GM18520 (cell line): Measurements from ENCODE around the gene MT4.

ENCODE experiments used
- ATAC-seq: cut with Tn5 transposase; IDR thresholded peaks from one replicate; pipeline ENCODE4 v1.9.1; 2021; ENCODE audit not compliant: unreplicated experiment

MT4 gene

GRCh38 chr16:56564793-56565477 lies at the start of gene MT4:
MT4 (plus strand) TSS chr16:56565073; CDS start chr16:56565129, 56 bp downstream.
- no peak for ATAC-seq

GRCh38 chr16:56515665-56516064 lies 49.2 kb upstream of the MT4 start:
- no peak for ATAC-seq

- no peak for ATAC-seq
Observed at GRCh38 chr16:56517206-56517605, 47.7 kb upstream of the MT4 start.

- no peak for ATAC-seq
Observed at GRCh38 chr16:56518425-56518824, 46.4 kb upstream of the MT4 start.

- ATAC-seq: peak; percentile 72
Observed at GRCh38 chr16:56519459-56520250, 45.2 kb upstream of the MT4 start, which contains the start of gene BBS2. BBS2 (minus strand) TSS chr16:56520024; CDS start chr16:56519862, 162 bp downstream.

- no peak for ATAC-seq
Observed at GRCh38 chr16:56520251-56520577, 44.7 kb upstream of the MT4 start.

GRCh38 chr16:56525236-56525635 lies 39.6 kb upstream of the MT4 start:
- ATAC-seq: no peak

GRCh38 chr16:56530872-56531271 lies 34.0 kb upstream of the MT4 start:
- ATAC-seq: no peak

- ATAC-seq: no peak
Observed at GRCh38 chr16:56532714-56533113, 32.2 kb upstream of the MT4 start.

GRCh38 chr16:56534847-56535383 lies 30.0 kb upstream of the MT4 start:
- no peak for ATAC-seq

GRCh38 chr16:56538331-56538730 lies 26.5 kb upstream of the MT4 start:
- ATAC-seq: no peak

- ATAC-seq: no peak
Observed at GRCh38 chr16:56539656-56540055, 25.2 kb upstream of the MT4 start.

GRCh38 chr16:56542039-56542438 lies 22.8 kb upstream of the MT4 start:
- no peak for ATAC-seq

GRCh38 chr16:56547120-56547948 lies 17.5 kb upstream of the MT4 start:
- ATAC-seq: no peak

GRCh38 chr16:56547949-56548567 lies 16.8 kb upstream of the MT4 start:
- ATAC-seq: no peak

- no peak for ATAC-seq
Observed at GRCh38 chr16:56549161-56549560, 15.7 kb upstream of the MT4 start.

- ATAC-seq: no peak
Observed at GRCh38 chr16:56549744-56550385, 15.0 kb upstream of the MT4 start.

- ATAC-seq: no peak
Observed at GRCh38 chr16:56551796-56552738, 12.8 kb upstream of the MT4 start.

- ATAC-seq: no peak
Observed at GRCh38 chr16:56554441-56554840, 10.4 kb upstream of the MT4 start.
